Stomach (tissue), 9 donors: ENCODE results near the gene RFTN1. TPM values are rescaled to one million over a fixed set of nuclear protein-coding genes. Genes with fewer than 3 reads are reported as not detected.

Experiments
- DNase-seq, 2 donors: peaks; one replicate each; pipeline versions ENCODE4 v3.0.0 to v3.0.0-alpha.2; 2013 to 2019
- H3K27ac ChIP-seq, 5 donors: fragments of 200-600 bp in 4 of 5; sonication (generic) in 4 of 5; one replicate each; pipeline ENCODE4 v1.5.1; 2013 to 2019; ENCODE audit warnings: mild to moderate bottlenecking in 1 of 5, moderate library complexity in 1 of 5
- H3K27me3 ChIP-seq, 3 donors: fragments of 200-600 bp; sonication (generic); one replicate each; pipeline ENCODE4 v1.5.1; 2017 to 2019; ENCODE audit warnings: mixed run types in 1 of 3
- H3K36me3 ChIP-seq, 4 donors: fragments of 200-600 bp; sonication (generic); 1 replicate in 3 of 4; 2 replicates in 1 of 4; pipeline ENCODE4 v1.5.1; 2016 to 2019
- H3K4me1 ChIP-seq, 4 donors: fragments of 200-600 bp; sonication (generic); one replicate each; pipeline ENCODE4 v1.5.1; 2016 to 2019
- H3K4me3 ChIP-seq, 4 donors: fragments of 200-600 bp; sonication (generic) in 3 of 4; one replicate each; pipeline ENCODE4 v1.5.1; 2016 to 2019; ENCODE audit warnings: mild to moderate bottlenecking in 1 of 4
- H3K9me3 ChIP-seq, 4 donors: fragments of 200-600 bp; sonication (generic); one replicate each; pipeline ENCODE4 v1.5.1; 2016 to 2019
- EP300 ChIP-seq: sonication (generic); formaldehyde crosslinking; IDR thresholded peaks from one replicate; pipeline ENCODE4 v1.6.1; 2017; ENCODE audit warnings: antibody characterized with exemption
- POLR2A ChIP-seq, 4 donors: fragments of 450-650 bp; IDR thresholded peaks; one replicate each; pipeline ENCODE4 v1.6.1; 2016; ENCODE audit warnings: antibody characterized with exemption in 4 of 4, control low read depth in 2 of 4, mild to moderate bottlenecking in 1 of 4, moderate library complexity in 1 of 4
- POLR2AphosphoS5 ChIP-seq, 3 donors: sonication (generic); formaldehyde crosslinking; IDR thresholded peaks; one replicate each; pipeline ENCODE4 v1.6.1; 2016; ENCODE audit warnings: antibody characterized with exemption in 3 of 3
- WGBS, 5 donors: extraction: QIAGEN DNeasy Blood & Tissue Kit in 3 of 5; methylation state at CpG; one replicate each; pipeline versions ENCODE4 v1.1.5 to v1.1.7; 2013 to 2018; 5-methylcytosine and 5-hydroxymethylcytosine counted together
- intact Hi-C: fragments of 100-400 bp; cut with DNase I; formaldehyde crosslinking; loops from one replicate; pipeline ENCODE4 v1.15.1; 2023; ENCODE audit warnings: low total_unique reads
- polyA plus RNA-seq, 3 donors: library from polyadenylated mRNA; stranded (reverse); fragments of 200-250 nt; gene quantifications; one replicate each; pipeline ENCODE4 v1.2.3, GENCODE V29; 2013
- total RNA-seq, 5 donors: library from RNA; depleted of rRNA; stranded (reverse); fragments of >200 nt; gene quantifications; one replicate each; pipeline versions ENCODE4 v1.1.0 to v1.2.3, GENCODE V29; 2014 to 2016
- TF ChIP-seq, protein P1 (sequence below), 7 experiments: fragments of 450-650 bp in 4 of 7; fragments of 200-600 bp in 3 of 7; sonication (generic) in 3 of 7; IDR thresholded peaks; one replicate each; pipeline ENCODE4 v1.5.1; 2016 to 2019; ENCODE audit warnings: antibody characterized with exemption in 7 of 7, control low read depth in 2 of 7, mild to moderate bottlenecking in 1 of 7
- donor health status: healthy with polysubstance abuse.
- donor health status: Bipolar disorder and iron deficiency.
- donor health status: healthy.

The RFTN1 gene
- total and polyA plus RNA-seq, 8 donors: 4.6 to 103 (median 18.9) TPM

DNA sequence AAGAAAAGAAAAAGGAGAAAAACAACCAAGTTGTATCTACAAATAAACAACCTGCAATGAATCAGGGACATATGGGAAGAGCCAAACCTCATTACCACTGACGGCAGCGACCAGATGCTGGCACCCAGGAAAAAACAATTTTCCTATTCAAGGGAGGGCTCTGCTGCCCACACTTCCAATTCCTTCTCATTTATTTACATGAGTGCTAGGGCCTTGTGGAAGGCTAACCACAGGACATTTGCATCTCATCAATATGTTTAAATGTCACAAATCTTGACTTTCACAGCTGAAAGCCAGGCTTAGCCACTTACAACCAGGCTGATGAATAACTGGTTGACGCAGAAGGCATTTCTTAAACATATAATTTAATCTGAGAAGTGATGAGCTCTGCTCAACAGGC lies 36.0 kb downstream of the RFTN1 start:
- whole genome bisulfite sequencing, 5 donors: 82 to 90% (median 89%) methylated on average over 3 of the region's 3 CpGs
- intact Hi-C loops: no loop called here

DNA sequence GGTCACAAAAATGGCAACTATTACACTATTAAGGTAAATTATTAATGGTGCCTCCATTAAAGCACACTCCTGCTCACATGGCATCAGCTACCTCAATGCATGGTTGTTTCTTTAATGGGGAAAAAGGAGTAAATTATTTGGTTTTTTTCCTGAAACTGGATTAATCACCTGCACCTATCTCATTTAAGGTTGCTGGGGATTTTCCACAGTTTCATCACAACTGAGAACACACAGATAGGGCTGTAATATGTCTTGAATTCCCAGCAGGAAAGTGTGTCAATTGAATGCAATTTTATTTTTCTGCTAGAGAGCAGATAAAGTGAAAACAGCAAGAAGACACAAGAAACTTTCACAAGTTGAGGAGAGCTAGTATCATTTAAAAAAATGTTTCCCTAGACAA lies 36.4 kb downstream of the RFTN1 start:
- intact Hi-C loops: no loop called here
- no peak for TF ChIP-seq POLR2AphosphoS5 (IDR thresholded peaks at IDR 0.05)
- no peaks in the 10 kb centered on the region for H3K36me3 ChIP-seq
- H3K27me3 ChIP-seq: no peaks in the 10 kb centered on the region
- peaks cover 4 to 29% (median 10%) of the 10 kb centered on the region in 4 donors for H3K4me1 ChIP-seq
- H3K4me3 ChIP-seq: no peak overlapping the region
- peak overlapping the region in 1 of 5 donors; percentile 27 for H3K27ac ChIP-seq
- no peak for DNase-seq
- peaks cover 0 to 8% (median 0%) of the 10 kb centered on the region in 4 donors for H3K9me3 ChIP-seq

More for the DNA sequence above, 36.0 kb downstream of the RFTN1 start:
- H3K27me3 ChIP-seq: no peaks in the 10 kb centered on the region
- no peak for DNase-seq
- peaks cover 7 to 34% (median 14%) of the 10 kb centered on the region in 4 donors for H3K4me1 ChIP-seq
- no peak overlapping the region for H3K4me3 ChIP-seq
- H3K27ac ChIP-seq: peak overlapping the region in 1 of 5 donors; percentile 27
- TF ChIP-seq, protein P1, sequence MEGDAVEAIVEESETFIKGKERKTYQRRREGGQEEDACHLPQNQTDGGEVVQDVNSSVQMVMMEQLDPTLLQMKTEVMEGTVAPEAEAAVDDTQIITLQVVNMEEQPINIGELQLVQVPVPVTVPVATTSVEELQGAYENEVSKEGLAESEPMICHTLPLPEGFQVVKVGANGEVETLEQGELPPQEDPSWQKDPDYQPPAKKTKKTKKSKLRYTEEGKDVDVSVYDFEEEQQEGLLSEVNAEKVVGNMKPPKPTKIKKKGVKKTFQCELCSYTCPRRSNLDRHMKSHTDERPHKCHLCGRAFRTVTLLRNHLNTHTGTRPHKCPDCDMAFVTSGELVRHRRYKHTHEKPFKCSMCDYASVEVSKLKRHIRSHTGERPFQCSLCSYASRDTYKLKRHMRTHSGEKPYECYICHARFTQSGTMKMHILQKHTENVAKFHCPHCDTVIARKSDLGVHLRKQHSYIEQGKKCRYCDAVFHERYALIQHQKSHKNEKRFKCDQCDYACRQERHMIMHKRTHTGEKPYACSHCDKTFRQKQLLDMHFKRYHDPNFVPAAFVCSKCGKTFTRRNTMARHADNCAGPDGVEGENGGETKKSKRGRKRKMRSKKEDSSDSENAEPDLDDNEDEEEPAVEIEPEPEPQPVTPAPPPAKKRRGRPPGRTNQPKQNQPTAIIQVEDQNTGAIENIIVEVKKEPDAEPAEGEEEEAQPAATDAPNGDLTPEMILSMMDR (IDR thresholded peaks at IDR 0.05): no peak
- TF ChIP-seq EP300 (no peak), POLR2AphosphoS5 (IDR thresholded peaks at IDR 0.05) (no peak), POLR2A (IDR thresholded peaks at IDR 0.05) (no peak)
- no peaks in the 10 kb centered on the region for H3K36me3 ChIP-seq
- H3K9me3 ChIP-seq: peaks cover 0 to 3% (median 0%) of the 10 kb centered on the region in 4 donors

DNA sequence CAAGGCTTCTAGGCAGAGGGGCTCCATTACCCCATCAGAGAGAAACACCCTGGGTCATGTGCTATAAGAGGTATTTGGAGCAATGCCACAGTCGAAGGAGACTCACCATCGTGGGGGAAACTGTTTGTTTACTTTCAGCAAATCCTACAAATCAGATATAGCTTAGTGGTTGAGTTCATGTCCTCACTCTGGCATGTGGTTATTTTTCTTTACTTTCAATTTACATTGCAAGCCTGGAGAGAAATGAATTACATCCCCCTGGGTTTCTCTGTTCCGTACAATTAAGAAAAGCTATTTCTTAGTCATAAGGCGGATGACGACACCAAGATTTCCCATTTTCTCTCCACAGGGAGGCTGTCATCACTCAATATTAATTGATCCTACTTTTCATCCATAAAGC lies 36.9 kb downstream of the RFTN1 start:
- peaks cover under 1 to 25% (median 6%) of the 10 kb centered on the region in 4 donors for H3K4me1 ChIP-seq
- peaks cover 0 to 9% (median 0%) of the 10 kb centered on the region in 4 donors for H3K9me3 ChIP-seq
- no peaks in the 10 kb centered on the region for H3K27me3 ChIP-seq
- 41 to 52% (median 47%) methylated on average over 5 of the region's 5 CpGs for WGBS, 5 donors
- no peak overlapping the region for H3K4me3 ChIP-seq
- intact Hi-C loops: no loop called here
- TF ChIP-seq, protein P1 (IDR thresholded peaks at IDR 0.05): no peak
- TF ChIP-seq EP300 (no peak), POLR2A (IDR thresholded peaks at IDR 0.05) (no peak), POLR2AphosphoS5 (IDR thresholded peaks at IDR 0.05) (no peak)
- peak overlapping the region in 3 of 5 donors; percentile 11 to 27 (median 15) for H3K27ac ChIP-seq
- H3K36me3 ChIP-seq: no peaks in the 10 kb centered on the region
- peak in 1 of 2 donors; percentile 70 for DNase-seq

DNA sequence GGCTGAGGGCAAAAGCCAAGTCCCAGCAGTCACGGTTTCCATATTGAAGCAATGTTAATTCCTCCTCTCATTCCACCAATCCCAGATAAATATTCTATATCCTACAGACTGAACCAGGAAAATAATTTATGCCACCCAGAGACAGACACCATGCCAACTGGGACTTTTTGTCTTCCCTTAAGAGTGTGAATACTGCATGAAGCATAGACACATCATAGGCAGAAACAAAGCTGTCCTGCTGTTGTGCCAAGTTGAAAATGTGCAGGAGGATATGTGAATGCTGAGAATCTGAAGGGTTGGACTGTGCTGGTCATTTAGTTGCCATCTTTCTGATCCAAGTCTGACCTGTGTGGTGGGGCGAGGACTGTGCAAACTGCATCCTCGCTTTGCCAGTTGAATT lies 37.7 kb downstream of the RFTN1 start:
- DNase-seq: no peak
- Histone ChIP-seq H3K9me3 (peaks cover 0 to 13% (median 3%) of the 10 kb centered on the region in 4 donors), H3K4me3 (no peak overlapping the region), H3K36me3 (peaks cover 0 to 7% (median 0%) of the 10 kb centered on the region in 4 donors), H3K27me3 (no peaks in the 10 kb centered on the region), H3K4me1 (peaks cover 0 to 17% (median under 1%) of the 10 kb centered on the region in 4 donors), H3K27ac (no peak overlapping the region)
- intact Hi-C loops: no loop called here
- 88 to 94% (median 92%) methylated on average over 3 of the region's 3 CpGs for WGBS, 5 donors
- no peak for TF ChIP-seq EP300

DNA sequence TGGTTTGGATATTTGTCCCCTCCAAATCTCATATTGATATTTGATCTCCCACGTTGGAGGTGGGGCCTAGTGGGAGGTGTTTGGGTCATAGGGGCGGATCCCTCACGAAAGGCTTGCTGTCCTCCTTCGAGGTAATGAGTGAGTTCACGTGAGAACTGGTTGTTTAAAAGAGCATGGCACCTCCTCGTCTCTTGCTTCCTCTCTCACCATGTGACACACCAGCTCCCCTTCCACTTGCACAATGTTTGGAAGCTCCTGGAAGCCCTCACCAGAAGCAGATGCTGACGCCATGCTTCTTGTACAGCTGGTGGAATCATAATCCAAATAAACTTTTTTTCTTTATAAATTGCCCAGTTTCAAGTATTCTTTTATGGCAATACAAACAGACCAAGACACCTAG lies 38.6 kb downstream of the RFTN1 start:
- H3K9me3 ChIP-seq: peaks cover 0 to 21% (median 10%) of the 10 kb centered on the region in 4 donors

More for the DNA sequence above, 38.6 kb downstream of the RFTN1 start:
- Histone ChIP-seq H3K27me3 (no peaks in the 10 kb centered on the region), H3K36me3 (peaks cover 0 to 7% (median 0%) of the 10 kb centered on the region in 4 donors), H3K4me1 (peaks cover 0 to 10% (median 0%) of the 10 kb centered on the region in 4 donors), H3K4me3 (no peak overlapping the region), H3K27ac (no peak overlapping the region)
- TF ChIP-seq, protein P1 (IDR thresholded peaks at IDR 0.05): no peak
- no peak for TF ChIP-seq POLR2AphosphoS5 (IDR thresholded peaks at IDR 0.05)
- TF ChIP-seq POLR2A (IDR thresholded peaks at IDR 0.05): no peak
- TF ChIP-seq EP300: no peak
- intact Hi-C loops: no loop called here
- DNase-seq: no peak
- WGBS, 5 donors: 63 to 75% (median 69%) methylated on average over 7 of the region's 7 CpGs
